ENCODE data around the gene ARGLU1. TPM values are rescaled to one million over a fixed set of nuclear protein-coding genes. Genes with fewer than 3 reads are reported as not detected.

ARGLU1 gene
- total RNA-seq, 1 experiment from 2014 or later = 115 TPM

DNA sequence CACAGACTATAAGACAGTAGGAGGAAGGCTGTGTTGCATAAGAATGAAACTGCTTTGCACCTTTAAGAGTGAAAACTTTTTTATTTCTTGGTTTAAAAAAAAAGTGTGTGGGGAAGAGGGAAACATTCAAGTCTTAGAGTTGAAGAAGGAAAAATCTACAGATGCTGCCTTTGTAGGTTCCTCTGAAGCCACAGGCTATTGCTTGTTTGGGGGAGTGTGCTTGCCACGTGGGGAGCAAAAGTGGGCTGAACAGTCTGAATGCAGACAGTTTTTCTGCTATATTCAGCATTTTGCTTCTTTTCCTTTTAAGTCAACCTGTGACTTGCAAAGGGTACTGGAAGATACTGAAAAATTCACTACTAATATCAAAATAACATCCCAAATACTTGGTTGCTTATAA, 69.4 kb downstream of the ARGLU1 start:
- POLR2A ChIA-PET = no interaction called here
- TF ChIP-seq RELA (CRISPR knock-in tag; IDR thresholded peaks at IDR 0.05; ENCODE audit: borderline replicate concordance) = no peak
- no peak for TF ChIP-seq NR2C2 (CRISPR knock-in tag; IDR thresholded peaks at IDR 0.05)
- TF ChIP-seq TEAD4 (CRISPR knock-in tag; IDR thresholded peaks at IDR 0.05) = no peak
- TF ChIP-seq, protein P1, sequence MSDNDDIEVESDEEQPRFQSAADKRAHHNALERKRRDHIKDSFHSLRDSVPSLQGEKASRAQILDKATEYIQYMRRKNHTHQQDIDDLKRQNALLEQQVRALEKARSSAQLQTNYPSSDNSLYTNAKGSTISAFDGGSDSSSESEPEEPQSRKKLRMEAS (CRISPR knock-in tag; IDR thresholded peaks at IDR 0.05) = no peak
- TF ChIP-seq, protein P2, sequence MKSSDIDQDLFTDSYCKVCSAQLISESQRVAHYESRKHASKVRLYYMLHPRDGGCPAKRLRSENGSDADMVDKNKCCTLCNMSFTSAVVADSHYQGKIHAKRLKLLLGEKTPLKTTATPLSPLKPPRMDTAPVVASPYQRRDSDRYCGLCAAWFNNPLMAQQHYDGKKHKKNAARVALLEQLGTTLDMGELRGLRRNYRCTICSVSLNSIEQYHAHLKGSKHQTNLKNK (CRISPR knock-in tag; IDR thresholded peaks at IDR 0.05) = no peak
- no peak for TF ChIP-seq ZNF425 (CRISPR knock-in tag; conservative IDR thresholded peaks at IDR 0.05)
- peaks cover 51% of the 10 kb centered on the region for H3K4me1 Mint-ChIP-seq

DNA sequence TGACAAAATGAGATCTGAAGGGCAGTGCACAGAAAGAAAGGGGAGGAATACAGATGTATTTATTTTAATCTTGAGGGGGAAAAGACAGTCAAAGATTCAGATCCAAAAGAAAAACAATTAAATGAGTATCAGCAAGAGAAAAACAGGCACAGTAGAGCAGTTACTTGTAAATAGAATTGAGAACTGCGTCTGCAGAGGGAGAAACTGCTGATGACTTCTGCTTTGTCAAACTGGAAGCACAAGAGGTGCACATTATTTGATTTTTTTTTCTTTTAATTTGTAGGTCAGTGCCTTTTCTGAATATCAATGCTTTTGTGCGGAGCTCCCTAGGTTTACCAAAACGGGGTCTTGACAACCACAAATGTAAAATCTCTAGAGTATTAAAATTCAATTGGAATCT, 69.8 kb downstream of the ARGLU1 start:
- POLR2A ChIA-PET = no interaction called here
- H3K4me3 Mint-ChIP-seq = no peak overlapping the region
- H3K27ac Mint-ChIP-seq = peak overlapping the region; percentile 83

More for the DNA sequence above, 69.4 kb downstream of the ARGLU1 start:
- Mint-ChIP-seq H3K27me3 (ENCODE audit: low read depth) (no peaks in the 10 kb centered on the region), H3K4me3 (no peak overlapping the region), H3K9me3 (no peaks in the 10 kb centered on the region), H3K27ac (peak overlapping the region; percentile 83), H3K36me3 (peaks cover 16% of the 10 kb centered on the region)
- DNase-seq (ENCODE audit: low spot score) = no peak
- CTCF ChIA-PET = no interaction called here
- ATAC-seq = peak; percentile 28; the same call in 1 of the 2 replicates

DNA sequence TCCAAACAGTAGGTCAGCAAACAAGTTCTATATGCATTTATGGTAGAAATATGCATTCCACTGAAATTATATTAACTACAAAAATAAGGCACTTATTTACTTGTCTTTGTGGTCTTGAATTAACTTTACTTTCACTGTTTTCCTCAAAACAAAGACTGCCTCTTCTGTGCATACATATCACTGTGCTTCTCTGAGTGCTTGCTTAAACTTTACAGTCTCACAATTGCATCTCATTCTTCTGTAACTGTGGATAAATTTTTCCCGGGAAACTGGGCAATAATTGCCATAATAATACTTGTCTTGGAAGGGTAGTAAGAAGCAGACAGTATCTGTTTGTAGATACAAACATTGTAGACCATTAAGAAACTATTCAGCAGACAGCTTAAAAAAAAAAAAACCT, 70.9 kb downstream of the ARGLU1 start:
- H3K27me3 Mint-ChIP-seq (ENCODE audit: low read depth) = no peaks in the 10 kb centered on the region
- ChIA-PET POLR2A (no interaction called here), CTCF (no interaction called here)
- ATAC-seq (no peak), DNase-seq (ENCODE audit: low spot score) (no peak)
- H3K4me3 Mint-ChIP-seq = no peak overlapping the region
- peaks cover 25% of the 10 kb centered on the region for H3K36me3 Mint-ChIP-seq
- TF ChIP-seq ATF2 (CRISPR knock-in tag; IDR thresholded peaks at IDR 0.05; ENCODE audit: borderline replicate concordance, low read depth) (no peak), FOXK1 (CRISPR knock-in tag; IDR thresholded peaks at IDR 0.05) (no peak), ZNF425 (CRISPR knock-in tag; conservative IDR thresholded peaks at IDR 0.05) (no peak), CBFB (CRISPR knock-in tag; IDR thresholded peaks at IDR 0.05; ENCODE audit: low read depth) (no peak), ZBTB21 (CRISPR knock-in tag; IDR thresholded peaks at IDR 0.05; ENCODE audit: borderline replicate concordance) (no peak), ZSCAN18 (CRISPR knock-in tag; IDR thresholded peaks at IDR 0.05) (no peak), CREB1 (CRISPR knock-in tag; IDR thresholded peaks at IDR 0.05) (no peak), SMAD3 (CRISPR knock-in tag; IDR thresholded peaks at IDR 0.05; ENCODE audit: borderline replicate concordance) (no peak), MXD4 (CRISPR knock-in tag; IDR thresholded peaks at IDR 0.05; ENCODE audit: borderline replicate concordance) (no peak), ZNF416 (CRISPR knock-in tag; IDR thresholded peaks at IDR 0.05) (no peak)
- TF ChIP-seq, protein P2 (CRISPR knock-in tag; IDR thresholded peaks at IDR 0.05) = no peak
- TF ChIP-seq, protein P1 (CRISPR knock-in tag; IDR thresholded peaks at IDR 0.05) = no peak
- no peaks in the 10 kb centered on the region for H3K9me3 Mint-ChIP-seq
- H3K4me1 Mint-ChIP-seq = peaks cover 51% of the 10 kb centered on the region
- peak overlapping the region; percentile 43; the same call in 1 of the 2 replicates for H3K27ac Mint-ChIP-seq

More for the DNA sequence above, 69.8 kb downstream of the ARGLU1 start:
- no peak for ATAC-seq
- Mint-ChIP-seq H3K27me3 (ENCODE audit: low read depth) (no peaks in the 10 kb centered on the region), H3K36me3 (peaks cover 20% of the 10 kb centered on the region), H3K4me1 (peaks cover 51% of the 10 kb centered on the region), H3K9me3 (no peaks in the 10 kb centered on the region)
- no peak for DNase-seq (ENCODE audit: low spot score)
- CTCF ChIA-PET = no interaction called here
- TF ChIP-seq, protein P3, sequence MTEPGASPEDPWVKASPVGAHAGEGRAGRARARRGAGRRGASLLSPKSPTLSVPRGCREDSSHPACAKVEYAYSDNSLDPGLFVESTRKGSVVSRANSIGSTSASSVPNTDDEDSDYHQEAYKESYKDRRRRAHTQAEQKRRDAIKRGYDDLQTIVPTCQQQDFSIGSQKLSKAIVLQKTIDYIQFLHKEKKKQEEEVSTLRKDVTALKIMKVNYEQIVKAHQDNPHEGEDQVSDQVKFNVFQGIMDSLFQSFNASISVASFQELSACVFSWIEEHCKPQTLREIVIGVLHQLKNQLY (CRISPR knock-in tag; IDR thresholded peaks at IDR 0.05) = no peak
- no peak for TF ChIP-seq TP53 (CRISPR knock-in tag; IDR thresholded peaks at IDR 0.05)

Measured in WTC11 (cell line).